Stimulated activated naive CD8-positive, alpha-beta T cell treated with anti-CD3 and anti-CD28 coated beads, Interleukin-15, amount 100 ng/mL, for 72 hours (primary cell): ENCODE measurements around the gene IZUMO1R.
"Not testable (repeated sequence)": the region's sequence is repeated elsewhere in the genome, so short reads cannot be mapped to it uniquely, and the experiment has no call there.

Experiments used
- ATAC-seq: fragments of 150-1000 bp; cut with Tn5 transposase; 2 replicates; pipeline ENCODE4 v1.10.0; 2021; ENCODE audit warnings: mild to moderate bottlenecking, moderate library complexity
- DNase-seq, 2 donors: peaks; one replicate each; pipeline ENCODE4 v3.0.0; 2021 to 2022
- H3K27ac Mint-ChIP-seq, 2 donors: one replicate each; pipeline ENCODE4 v1.8.0; 2022; ENCODE audit warnings: mild to moderate bottlenecking in 2 of 2, mixed read lengths in 2 of 2, moderate library complexity in 2 of 2
- H3K27me3 Mint-ChIP-seq: one replicate; pipeline ENCODE4 v1.8.0; 2022; ENCODE audit warnings: mixed read lengths
- H3K4me1 Mint-ChIP-seq: one replicate; pipeline ENCODE4 v1.8.0; 2022; ENCODE audit warnings: mild to moderate bottlenecking, mixed read lengths
- H3K4me3 Mint-ChIP-seq, 2 donors: one replicate each; pipeline ENCODE4 v1.8.0; 2022; ENCODE audit warnings: mild to moderate bottlenecking in 2 of 2, mixed read lengths in 2 of 2, moderate library complexity in 1 of 2
- H3K9me3 Mint-ChIP-seq, 2 donors: one replicate each; pipeline ENCODE4 v1.8.0; 2022; ENCODE audit warnings: mixed read lengths in 2 of 2

The IZUMO1R gene

GRCh38 chr11:94350850-94351563 is 46.6 kb downstream of the IZUMO1R start:
- ATAC-seq, H3K9me3 Mint-ChIP-seq, H3K4me3 Mint-ChIP-seq, DNase-seq, H3K4me1 Mint-ChIP-seq, H3K27ac Mint-ChIP-seq: not testable (repeated sequence)
- peaks cover 41% of the 10 kb centered on the region for H3K27me3 Mint-ChIP-seq
